VCaP (cell line): ENCODE measurements around the gene MFN1.

Source experiments
- H3K27ac ChIP-seq: fragments of 450-650 bp; 2 replicates; pipeline ENCODE4 v1.5.1; 2017
- CTCF ChIP-seq: fragments of 450-650 bp; conservative IDR thresholded peaks from 2 replicates; pipeline ENCODE4 v1.5.1; 2017; ENCODE audit warnings: mild to moderate bottlenecking, moderate library complexity

The MFN1 gene

GRCh38 chr3:179401561-179401960 is 54.1 kb downstream of the MFN1 start:
- TF ChIP-seq CTCF: no peak
- no peak overlapping the region for H3K27ac ChIP-seq

GRCh38 chr3:179402963-179403362 is 55.5 kb downstream of the MFN1 start:
- TF ChIP-seq CTCF: no peak
- H3K27ac ChIP-seq: no peak overlapping the region

GRCh38 chr3:179404307-179404706 is 56.8 kb downstream of the MFN1 start:
- no peak overlapping the region for H3K27ac ChIP-seq
- no peak for TF ChIP-seq CTCF

GRCh38 chr3:179410331-179410730 is 62.8 kb downstream of the MFN1 start:
- no peak overlapping the region for H3K27ac ChIP-seq
- no peak; the same call in 1 of the 2 replicates for TF ChIP-seq CTCF

GRCh38 chr3:179410999-179411398 is 63.5 kb downstream of the MFN1 start:
- no peak for TF ChIP-seq CTCF
- no peak overlapping the region for H3K27ac ChIP-seq

- no peak for TF ChIP-seq CTCF
- H3K27ac ChIP-seq: no peak overlapping the region
Observed at GRCh38 chr3:179414804-179415203, 67.3 kb downstream of the MFN1 start.

- TF ChIP-seq CTCF: no peak
- no peak overlapping the region for H3K27ac ChIP-seq
Observed at GRCh38 chr3:179415377-179415776, 67.9 kb downstream of the MFN1 start.

- no peak overlapping the region for H3K27ac ChIP-seq
- no peak for TF ChIP-seq CTCF
Observed at GRCh38 chr3:179416681-179417080, 69.2 kb downstream of the MFN1 start.
